ENCODE data around the gene ARL15. TPM values are rescaled to one million over a fixed set of nuclear protein-coding genes. Genes with fewer than 3 reads are reported as not detected.

ARL15 gene
- total and polyA plus RNA-seq, 2 donors (not counting 1 experiment from before 2014, with no cell fraction given): 5.8 to 20.5 TPM

- intact Hi-C loops (cut with micrococcal nuclease): loop anchor here (5.0 kb wide), 2 partner anchors 800 to 1055 kb away; no protein-coding TSS in a partner anchor
- Mint-ChIP-seq H3K4me3 (no peak overlapping the region), H3K27me3 (no peaks in the 10 kb centered on the region), H3K27ac (no peak overlapping the region), H3K9me3 (ENCODE audit: insufficient read depth) (no peaks in the 10 kb centered on the region), H3K4me1 (peaks cover 32% of the 10 kb centered on the region)
- Histone ChIP-seq H3K27ac (ENCODE audit: low read length in 2 of 2) (no peak overlapping the region), H2AFZ (ENCODE audit: insufficient read depth, low read depth, low read length, poor library complexity, severe bottlenecking) (no peak overlapping the region), H3K27me3 (replicated peaks in 1 of 4; ENCODE audit: control extremely low read depth in 1 of 4, control insufficient read depth in 3 of 4, insufficient read depth in 4 of 4, low read length in 3 of 4) (no peaks in the 10 kb centered on the region), H3K4me1 (ENCODE audit: control insufficient read depth in 2 of 2, insufficient read depth in 2 of 2, low read length in 2 of 2) (peaks cover 5 to 8% of the 10 kb centered on the region in 2 donors), H3K9ac (ENCODE audit: low read length) (no peak overlapping the region), H4K20me1 (ENCODE audit: control insufficient read depth, insufficient read depth, low read length, poor library complexity, severe bottlenecking) (peaks cover 51% of the 10 kb centered on the region), H3K4me2 (replicated peaks; ENCODE audit: low read depth, low read length, poor library complexity, severe bottlenecking) (no peak overlapping the region), H3K9me3 (ENCODE audit: control extremely low read depth in 1 of 3, control insufficient read depth in 2 of 3, insufficient read depth in 1 of 3, low read length in 2 of 3) (no peaks in the 10 kb centered on the region), H3K36me3 (replicated peaks in 1 of 2; ENCODE audit: control extremely low read depth in 1 of 2, control insufficient read depth in 1 of 2, extremely low read depth in 1 of 2, insufficient read depth in 2 of 2, low read length in 1 of 2) (no peaks in the 10 kb centered on the region), H3K4me3 (ENCODE audit: control extremely low read depth in 1 of 5, extremely low read depth in 1 of 5, insufficient read depth in 1 of 5, low read depth in 2 of 5, low read length in 4 of 5) (no peak overlapping the region), H3K79me2 (ENCODE audit: control insufficient read depth, insufficient read depth, low read length) (peaks cover 53% of the 10 kb centered on the region)
- DNase-seq (no peak), ATAC-seq (ENCODE audit: low read depth) (no peak)
- ChIA-PET CTCF (interaction anchor here (1.0 to 1.7 kb wide), 6 partner anchors 16 to 751 kb away, joined by 3 to 9 read pairs (median 5); partner anchors contain the start of gene FST), POLR2A (no interaction called here)
- WGBS (ENCODE audit: insufficient coverage): no CpG with 5 or more reads among the region's 1 CpG
- TF ChIP-seq CTCF (IDR thresholded peaks at IDR 0.05) (no peak), EZH2 (IDR thresholded peaks at IDR 0.05; ENCODE audit: borderline replicate concordance, insufficient read depth, low read depth, low read length, poor library complexity, severe bottlenecking) (no peak)
Measured at GRCh38 chr5:54227759-54228158, 82.6 kb downstream of the ARL15 start.

- Histone ChIP-seq H4K20me1 (ENCODE audit: control insufficient read depth, insufficient read depth, low read length, poor library complexity, severe bottlenecking) (peaks cover 55% of the 10 kb centered on the region), H3K27ac (ENCODE audit: low read length in 2 of 2) (no peak overlapping the region), H3K36me3 (replicated peaks in 1 of 2; ENCODE audit: control extremely low read depth in 1 of 2, control insufficient read depth in 1 of 2, extremely low read depth in 1 of 2, insufficient read depth in 2 of 2, low read length in 1 of 2) (no peaks in the 10 kb centered on the region), H3K4me1 (ENCODE audit: control insufficient read depth in 2 of 2, insufficient read depth in 2 of 2, low read length in 2 of 2) (peaks cover 5 to 8% of the 10 kb centered on the region in 2 donors), H2AFZ (ENCODE audit: insufficient read depth, low read depth, low read length, poor library complexity, severe bottlenecking) (no peak overlapping the region), H3K9me3 (ENCODE audit: control extremely low read depth in 1 of 3, control insufficient read depth in 2 of 3, insufficient read depth in 1 of 3, low read length in 2 of 3) (no peaks in the 10 kb centered on the region), H3K4me2 (replicated peaks; ENCODE audit: low read depth, low read length, poor library complexity, severe bottlenecking) (no peak overlapping the region), H3K79me2 (ENCODE audit: control insufficient read depth, insufficient read depth, low read length) (peaks cover 53% of the 10 kb centered on the region), H3K27me3 (replicated peaks in 1 of 4; ENCODE audit: control extremely low read depth in 1 of 4, control insufficient read depth in 3 of 4, insufficient read depth in 4 of 4, low read length in 3 of 4) (no peaks in the 10 kb centered on the region), H3K9ac (ENCODE audit: low read length) (no peak overlapping the region), H3K4me3 (ENCODE audit: control extremely low read depth in 1 of 5, extremely low read depth in 1 of 5, insufficient read depth in 1 of 5, low read depth in 2 of 5, low read length in 4 of 5) (no peak overlapping the region)
- H3K27ac Mint-ChIP-seq: no peak overlapping the region
- H3K4me1 Mint-ChIP-seq: peaks cover 32% of the 10 kb centered on the region
- intact Hi-C loops (cut with micrococcal nuclease): loop anchor here (5.0 kb wide), 2 partner anchors 800 to 1055 kb away; no protein-coding TSS in a partner anchor
- no peak for ATAC-seq (ENCODE audit: low read depth)
- ChIA-PET POLR2A (no interaction called here), CTCF (interaction anchor here (0.9 to 1.4 kb wide), 3 partner anchors 17 to 746 kb away, joined by 3 to 4 read pairs (median 3); partner anchors contain the start of gene FST)
- no peak for DNase-seq
- H3K9me3 Mint-ChIP-seq (ENCODE audit: insufficient read depth): no peaks in the 10 kb centered on the region
- TF ChIP-seq CTCF (IDR thresholded peaks at IDR 0.05) (no peak), EZH2 (IDR thresholded peaks at IDR 0.05; ENCODE audit: borderline replicate concordance, insufficient read depth, low read depth, low read length, poor library complexity, severe bottlenecking) (no peak)
- WGBS (ENCODE audit: insufficient coverage): 100% methylated on average over 1 of the region's 3 CpGs
- H3K27me3 Mint-ChIP-seq: no peaks in the 10 kb centered on the region
- H3K4me3 Mint-ChIP-seq: no peak overlapping the region
Measured at GRCh38 chr5:54227109-54227508, 83.3 kb downstream of the ARL15 start.

Data from B cell (primary cell).